HFFc6 (cell line): ENCODE measurements around the gene UBE2F. TPM values are rescaled to one million over a fixed set of nuclear protein-coding genes. Genes with fewer than 3 reads are reported as not detected.
"Not testable (repeated sequence)": the region's sequence is repeated elsewhere in the genome, so short reads cannot be mapped to it uniquely, and the experiment has no call there.

Experiments used
- DNase-seq: peaks from one replicate; pipeline ENCODE4 v3.0.0-alpha.2; 2018
- H3K27ac Mint-ChIP-seq: 2 replicates; pipeline ENCODE4 v1.8.0; 2020; ENCODE audit warnings: mild to moderate bottlenecking, mixed read lengths
- H3K27me3 Mint-ChIP-seq: 2 replicates; pipeline ENCODE4 v1.8.0; 2021; ENCODE audit warnings: mild to moderate bottlenecking, moderate library complexity, mixed read lengths; ENCODE audit not compliant: insufficient read depth
- H3K36me3 Mint-ChIP-seq: 2 replicates; pipeline ENCODE4 v1.8.0; 2021; ENCODE audit warnings: low read depth, mixed read lengths
- H3K4me1 Mint-ChIP-seq: 2 replicates; pipeline ENCODE4 v1.8.0; 2020; ENCODE audit warnings: low read depth, mixed read lengths
- H3K4me3 Mint-ChIP-seq: 2 replicates; pipeline ENCODE4 v1.8.0; 2020; ENCODE audit warnings: mild to moderate bottlenecking, moderate library complexity, mixed read lengths
- H3K9me3 Mint-ChIP-seq: 2 replicates; pipeline ENCODE4 v1.8.0; 2020; ENCODE audit warnings: mild to moderate bottlenecking, mixed read lengths
- CTCF ChIP-seq: fragments of 200-600 bp; sonication (generic); IDR thresholded peaks from 2 replicates; pipeline ENCODE4 v1.5.0; 2021; ENCODE audit warnings: antibody characterized with exemption, mild to moderate bottlenecking
- total RNA-seq, 6 experiments: library from RNA; stranded (reverse); fragmentation: NEBNext Ultra II Directional; extraction: Animal tissue kit (Norgen Biotek cat#: 25700); gene quantifications; 2 replicates in 1 of 6; 3 replicates in 5 of 6; pipeline ENCODE4 v1.2.3, GENCODE V29; 2021

The UBE2F gene
- total RNA-seq, 6 experiments from 2014 or later = 48.7 to 54.1 (median 51.5) TPM

GRCh38 chr2:238032755-238033337 is 66.0 kb downstream of the UBE2F start:
- Mint-ChIP-seq H3K9me3 (no peaks in the 10 kb centered on the region), H3K36me3 (peaks cover 22% of the 10 kb centered on the region), H3K27ac (no peak overlapping the region), H3K4me3 (no peak overlapping the region), H3K27me3 (no peaks in the 10 kb centered on the region; the same call in 1 of the 2 replicates), H3K4me1 (no peaks in the 10 kb centered on the region)
- TF ChIP-seq CTCF = no peak
- no peak for DNase-seq

DNA sequence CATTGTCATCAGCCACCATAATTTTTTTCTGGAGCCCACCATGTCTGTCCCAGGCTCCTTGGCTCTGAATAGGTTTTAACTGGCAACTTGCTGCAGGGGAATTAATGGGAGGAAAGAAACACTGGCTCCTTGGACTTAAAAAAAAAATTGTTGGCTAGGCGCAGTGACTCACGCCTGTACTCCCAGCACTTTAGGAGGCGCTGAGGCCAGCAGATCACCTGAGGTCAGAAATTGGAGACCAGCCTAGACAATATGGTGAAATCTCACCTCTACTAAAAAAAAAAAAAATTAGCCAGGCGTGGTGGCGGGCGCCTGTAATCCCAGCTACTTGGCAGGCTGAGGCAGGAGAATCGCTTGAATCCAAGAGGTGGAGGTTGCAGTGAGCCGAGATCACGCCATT is 67.2 kb downstream of the UBE2F start:
- peaks cover 22% of the 10 kb centered on the region for H3K36me3 Mint-ChIP-seq
- not testable (repeated sequence) for H3K27ac Mint-ChIP-seq, H3K4me1 Mint-ChIP-seq, H3K9me3 Mint-ChIP-seq, H3K27me3 Mint-ChIP-seq, DNase-seq, H3K4me3 Mint-ChIP-seq

DNA sequence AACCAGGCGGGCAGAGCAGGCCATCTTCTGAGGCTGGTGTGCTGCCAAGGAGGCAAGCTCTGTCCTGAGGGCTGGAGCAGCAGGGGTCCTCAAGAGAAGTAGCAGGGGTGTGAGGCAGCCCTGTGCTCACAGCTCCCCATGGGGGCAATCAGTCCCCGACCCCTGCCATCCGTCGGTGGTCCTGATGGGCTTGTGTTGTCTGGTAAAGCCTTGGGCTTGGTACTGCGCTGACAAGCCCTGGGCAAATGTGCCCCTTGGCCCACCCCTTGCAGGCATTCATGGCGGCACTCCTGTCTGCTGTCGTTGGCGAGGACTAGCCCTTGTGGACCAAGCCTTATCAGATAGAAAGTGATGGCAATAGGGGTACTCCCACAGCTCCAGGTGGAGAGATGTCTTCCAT is 71.4 kb downstream of the UBE2F start:
- Mint-ChIP-seq H3K27me3 (no peaks in the 10 kb centered on the region; the same call in 1 of the 2 replicates), H3K27ac (no peak overlapping the region), H3K4me3 (no peak overlapping the region), H3K4me1 (no peaks in the 10 kb centered on the region), H3K36me3 (peaks cover 5% of the 10 kb centered on the region; the same call in 1 of the 2 replicates), H3K9me3 (no peaks in the 10 kb centered on the region)
- no peak for DNase-seq
- TF ChIP-seq CTCF = no peak

GRCh38 chr2:238039151-238039550 is 72.3 kb downstream of the UBE2F start:
- peaks cover 5% of the 10 kb centered on the region; the same call in 1 of the 2 replicates for H3K36me3 Mint-ChIP-seq

DNA sequence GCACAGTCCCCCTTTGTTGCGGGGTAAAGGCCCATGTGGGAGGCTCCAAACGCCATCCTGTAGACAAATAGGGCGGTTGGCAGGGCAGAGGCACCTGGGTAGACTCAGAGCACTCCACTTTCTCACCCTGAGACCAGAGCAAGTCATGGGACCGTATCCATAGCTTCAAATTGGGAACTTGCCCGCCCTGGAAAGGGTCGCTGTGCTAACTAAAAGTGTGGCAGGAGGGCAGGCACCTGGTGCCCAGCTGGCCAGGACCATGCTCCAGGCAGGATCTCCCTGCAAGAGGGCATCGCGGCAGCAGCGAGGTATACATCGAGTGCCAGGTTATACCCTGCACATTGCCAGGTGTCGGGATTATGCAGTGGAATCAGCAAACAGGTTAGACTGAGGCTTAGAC is 73.2 kb downstream of the UBE2F start:
- TF ChIP-seq CTCF = no peak
- no peaks in the 10 kb centered on the region for H3K4me1 Mint-ChIP-seq
- peaks cover 5% of the 10 kb centered on the region; the same call in 1 of the 2 replicates for H3K36me3 Mint-ChIP-seq

More at GRCh38 chr2:238039151-238039550, 72.3 kb downstream of the UBE2F start:
- no peak for TF ChIP-seq CTCF
- no peak for DNase-seq
- Mint-ChIP-seq H3K4me1 (no peaks in the 10 kb centered on the region), H3K27me3 (no peaks in the 10 kb centered on the region; the same call in 1 of the 2 replicates), H3K27ac (no peak overlapping the region), H3K4me3 (no peak overlapping the region), H3K9me3 (no peaks in the 10 kb centered on the region)

GRCh38 chr2:238040918-238041317 is 74.1 kb downstream of the UBE2F start:
- no peak for DNase-seq
- Mint-ChIP-seq H3K4me1 (no peaks in the 10 kb centered on the region), H3K9me3 (no peaks in the 10 kb centered on the region), H3K36me3 (peaks cover under 1% of the 10 kb centered on the region; the same call in 1 of the 2 replicates), H3K27me3 (no peaks in the 10 kb centered on the region), H3K4me3 (no peak overlapping the region), H3K27ac (no peak overlapping the region)
- no peak for TF ChIP-seq CTCF

More for the DNA sequence above, 73.2 kb downstream of the UBE2F start:
- H3K4me3 Mint-ChIP-seq = no peak overlapping the region
- H3K27me3 Mint-ChIP-seq = no peaks in the 10 kb centered on the region
- no peak overlapping the region for H3K27ac Mint-ChIP-seq
- no peaks in the 10 kb centered on the region for H3K9me3 Mint-ChIP-seq
- DNase-seq = no peak
